Measurements from ENCODE around the gene OR10G2.

- TF ChIP-seq CTCF (conservative IDR thresholded peaks at IDR 0.05), result no peak
- no peak for TF ChIP-seq ZFX (IDR thresholded peaks at IDR 0.05)
Observed at GRCh38 chr14:21671371-21671770, 36.6 kb upstream of the OR10G2 start.

Measured in C4-2B (cell line).